B cell (primary cell): ENCODE results near the gene PINK1. TPM values are rescaled to one million over a fixed set of nuclear protein-coding genes. Genes with fewer than 3 reads are reported as not detected.
"Not testable (repeated sequence)": the region's sequence is repeated elsewhere in the genome, so short reads cannot be mapped to it uniquely, and the experiment has no call there.

ENCODE experiments used
- ATAC-seq: fragments of 200-7000 bp; cut with Tn5 transposase; one replicate; pipeline ENCODE4 v1.10.0; 2021; ENCODE audit warnings: low read depth, mild to moderate bottlenecking, moderate number of reproducible peaks, moderate library complexity
- CTCF ChIA-PET: fragments of 350-600 bp; sonication (Branson Sonifier 250); formaldehyde crosslinking; loops from one replicate; lab custom pipeline; 2021; ENCODE audit warnings: antibody characterized with exemption, inconsistent platforms; lab: Charles Lee
- POLR2A ChIA-PET: fragments of 350-600 bp; sonication (Branson Sonifier 250); formaldehyde crosslinking; loops from one replicate; lab custom pipeline; 2021; ENCODE audit warnings: antibody characterized with exemption; lab: Charles Lee
- DNase-seq: peaks from one replicate; pipeline ENCODE4 v3.0.0; 2013
- H2AFZ ChIP-seq: 2 replicates; pipeline ENCODE4 v1.6.1; 2012; ENCODE audit warnings: mild to moderate bottlenecking, low read depth, low read length; ENCODE audit not compliant: insufficient read depth, poor library complexity, severe bottlenecking
- H3K27ac ChIP-seq, 2 donors: 1 replicate in 1 of 2; 2 replicates in 1 of 2; pipeline ENCODE4 v1.5.1; 2012 to 2013; ENCODE audit warnings: low read length in 2 of 2, mild to moderate bottlenecking in 2 of 2, moderate library complexity in 1 of 2
- H3K27me3 ChIP-seq, 4 experiments: fragments of 200-600 bp in 1 of 4; sonication (generic) in 1 of 4; replicated peaks in 1 of 4; 1 replicate in 2 of 4; 2 replicates in 2 of 4; pipeline versions ENCODE4 v1.6.1 to v1.7.0; 2013 to 2016; ENCODE audit warnings: low read length in 3 of 4, mild to moderate bottlenecking in 2 of 4, mixed read lengths in 1 of 4, moderate library complexity in 1 of 4; ENCODE audit not compliant: insufficient read depth in 4 of 4, control insufficient read depth in 3 of 4; ENCODE audit errors: control extremely low read depth in 1 of 4
- H3K36me3 ChIP-seq, 2 experiments: replicated peaks in 1 of 2; 1 replicate in 1 of 2; 2 replicates in 1 of 2; pipeline versions ENCODE4 v1.6.1 to v1.7.1; 2013; ENCODE audit warnings: low read length in 1 of 2; ENCODE audit not compliant: insufficient read depth in 2 of 2, control insufficient read depth in 1 of 2; ENCODE audit errors: control extremely low read depth in 1 of 2, extremely low read depth in 1 of 2
- H3K4me1 ChIP-seq, 2 donors: fragments of 200-600 bp in 1 of 2; sonication (generic) in 1 of 2; 1 replicate in 1 of 2; 2 replicates in 1 of 2; pipeline versions ENCODE4 v1.5.1 to v1.6.1; 2013 to 2017; ENCODE audit warnings: low read length in 2 of 2; ENCODE audit not compliant: control insufficient read depth in 2 of 2, insufficient read depth in 2 of 2
- H3K4me2 ChIP-seq: replicated peaks from 2 replicates; pipeline ENCODE3; 2012; ENCODE audit warnings: mild to moderate bottlenecking, low read depth, low read length; ENCODE audit not compliant: poor library complexity, severe bottlenecking
- H3K4me3 ChIP-seq, 5 experiments: fragments of 200-600 bp in 1 of 5; sonication (generic) in 1 of 5; 1 replicate in 3 of 5; 2 replicates in 2 of 5; pipeline versions ENCODE4 v1.5.1 to v1.7.0; 2011 to 2016; ENCODE audit warnings: low read length in 4 of 5, mild to moderate bottlenecking in 4 of 5, low read depth in 2 of 5, control low read depth in 1 of 5, moderate library complexity in 1 of 5; ENCODE audit not compliant: insufficient read depth in 1 of 5; ENCODE audit errors: control extremely low read depth in 1 of 5, extremely low read depth in 1 of 5
- H3K79me2 ChIP-seq: fragments of 200-600 bp; sonication (generic); one replicate; pipeline ENCODE4 v1.6.0; 2016; ENCODE audit warnings: low read length; ENCODE audit not compliant: control insufficient read depth, insufficient read depth
- H3K9ac ChIP-seq: fragments of 200-600 bp; sonication (generic); 2 replicates; pipeline ENCODE4 v1.6.1; 2017; ENCODE audit warnings: mild to moderate bottlenecking, low read length, moderate library complexity
- H3K9me3 ChIP-seq, 3 donors: one replicate each; pipeline versions ENCODE4 v1.6.1 to v1.7.1; 2013; ENCODE audit warnings: low read length in 2 of 3; ENCODE audit not compliant: control insufficient read depth in 2 of 3, insufficient read depth in 1 of 3; ENCODE audit errors: control extremely low read depth in 1 of 3
- H4K20me1 ChIP-seq: 2 replicates; pipeline ENCODE4 v1.6.0; 2012; ENCODE audit warnings: mild to moderate bottlenecking, low read length; ENCODE audit not compliant: insufficient read depth, control insufficient read depth, poor library complexity, severe bottlenecking
- H3K27ac Mint-ChIP-seq: one replicate; pipeline ENCODE4 v1.8.0; 2021; ENCODE audit warnings: mixed read lengths
- H3K27me3 Mint-ChIP-seq: one replicate; pipeline ENCODE4 v1.8.0; 2021; ENCODE audit warnings: mixed read lengths
- H3K4me1 Mint-ChIP-seq: one replicate; pipeline ENCODE4 v1.8.0; 2021; ENCODE audit warnings: mixed read lengths
- H3K4me3 Mint-ChIP-seq: one replicate; pipeline ENCODE4 v1.8.0; 2021; ENCODE audit warnings: mixed read lengths
- H3K9me3 Mint-ChIP-seq: one replicate; pipeline ENCODE4 v1.8.0; 2022; ENCODE audit warnings: mixed read lengths; ENCODE audit not compliant: insufficient read depth
- CTCF ChIP-seq: fragments of 200-600 bp; IDR thresholded peaks from one replicate; pipeline ENCODE4 v1.8.0; 2022; ENCODE audit warnings: antibody characterized with exemption, mild to moderate bottlenecking
- EZH2 ChIP-seq: IDR thresholded peaks from 2 replicates; pipeline ENCODE4 v1.6.1; 2012; ENCODE audit warnings: borderline replicate concordance, low read depth, mild to moderate bottlenecking, moderate library complexity, low read length; ENCODE audit not compliant: insufficient read depth, poor library complexity, severe bottlenecking
- WGBS: methylation state at CpG from one replicate; pipeline ENCODE4 v1.1.5; 2013; ENCODE audit warnings: missing lambda C conversion rate; ENCODE audit not compliant: insufficient coverage; 5-methylcytosine and 5-hydroxymethylcytosine counted together
- intact Hi-C: fragments of 100-400 bp; cut with micrococcal nuclease; formaldehyde crosslinking; loops from one replicate; pipeline ENCODE4 v1.10.0; 2022
- polyA plus RNA-seq: library from polyadenylated mRNA; depleted of rRNA; stranded (reverse); fragments of >200 nt; gene quantifications from 2 replicates; pipeline ENCODE4 v1.2.3, GENCODE V29; 2012
- total RNA-seq, 2 donors: library from RNA; stranded (reverse); fragments of 120-200 nt in 1 of 2; gene quantifications; 1 replicate in 1 of 2; 2 replicates in 1 of 2; pipeline versions ENCODE4 v1.2.3 to v1.2.4, GENCODE V29; 2013 to 2022

Gene PINK1
- total and polyA plus RNA-seq, 2 donors (not counting 1 experiment from before 2014, with no cell fraction given) = 5.8 to 14.3 TPM

- no peak overlapping the region for H3K4me2 ChIP-seq
- H3K27ac Mint-ChIP-seq = no peak overlapping the region
- H3K4me1 Mint-ChIP-seq = no peaks in the 10 kb centered on the region
Measured at GRCh38 chr1:20672265-20672632, 39.0 kb downstream of the PINK1 start.

DNA sequence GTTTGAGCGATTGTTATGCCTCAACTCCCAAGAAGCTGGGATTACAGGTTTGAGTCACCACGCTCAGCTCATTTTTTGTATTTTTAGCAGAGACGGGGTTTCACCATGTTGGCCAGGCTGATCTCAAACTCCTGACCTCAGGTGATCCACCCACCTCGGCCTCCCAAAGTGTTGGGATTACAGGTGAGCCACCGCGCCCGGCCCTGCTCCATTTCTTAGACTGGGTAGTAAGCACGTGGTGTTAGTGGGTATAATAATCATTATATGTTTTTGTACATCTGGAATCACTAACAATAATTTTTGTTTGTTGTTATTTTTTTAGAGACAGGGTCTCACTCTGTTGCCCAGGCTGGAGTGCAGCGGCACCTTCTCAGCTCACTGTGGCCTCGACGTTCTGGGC lies 40.4 kb downstream of the PINK1 start:
- H3K79me2 ChIP-seq, H3K9ac ChIP-seq, DNase-seq, H3K27ac ChIP-seq, H3K4me1 ChIP-seq, intact Hi-C loops, H3K4me3 ChIP-seq, POLR2A ChIA-PET, H3K27ac Mint-ChIP-seq, H3K4me1 Mint-ChIP-seq, H3K4me3 Mint-ChIP-seq, H3K27me3 ChIP-seq, H3K9me3 Mint-ChIP-seq, H3K4me2 ChIP-seq, H4K20me1 ChIP-seq, H2AFZ ChIP-seq, H3K27me3 Mint-ChIP-seq, H3K36me3 ChIP-seq, CTCF ChIA-PET, ATAC-seq: not testable (repeated sequence)
- peaks cover 0 to 13% (median 3%) of the 10 kb centered on the region in 3 donors for H3K9me3 ChIP-seq
- WGBS = 69% methylated on average over 6 of the region's 11 CpGs

More at GRCh38 chr1:20672265-20672632, 39.0 kb downstream of the PINK1 start:
- Histone ChIP-seq H3K9ac (no peak overlapping the region), H3K27ac (no peak overlapping the region), H3K27me3 (no peaks in the 10 kb centered on the region), H3K36me3 (no peaks in the 10 kb centered on the region), H3K4me3 (no peak overlapping the region), H3K4me1 (no peaks in the 10 kb centered on the region), H2AFZ (no peak overlapping the region), H3K9me3 (peaks cover 0 to 2% (median 0%) of the 10 kb centered on the region in 3 donors), H3K79me2 (no peaks in the 10 kb centered on the region), H4K20me1 (no peaks in the 10 kb centered on the region)
- TF ChIP-seq EZH2 = no peak
- TF ChIP-seq CTCF = no peak
- CTCF ChIA-PET = no interaction called here
- Mint-ChIP-seq H3K27me3 (peaks cover 7% of the 10 kb centered on the region), H3K9me3 (peaks cover 1% of the 10 kb centered on the region), H3K4me3 (no peak overlapping the region)
- DNase-seq (no peak), ATAC-seq (no peak)
- POLR2A ChIA-PET = no interaction called here
- WGBS = 95% methylated on average over 3 of the region's 4 CpGs
- intact Hi-C loops = no loop called here
